ENCODE measurements around the gene PUM1. TPM values are rescaled to one million over a fixed set of nuclear protein-coding genes. Genes with fewer than 3 reads are reported as not detected.

The PUM1 gene
- total and polyA plus RNA-seq, 8 donors: 12.9 to 126 (median 78.5) TPM

DNA sequence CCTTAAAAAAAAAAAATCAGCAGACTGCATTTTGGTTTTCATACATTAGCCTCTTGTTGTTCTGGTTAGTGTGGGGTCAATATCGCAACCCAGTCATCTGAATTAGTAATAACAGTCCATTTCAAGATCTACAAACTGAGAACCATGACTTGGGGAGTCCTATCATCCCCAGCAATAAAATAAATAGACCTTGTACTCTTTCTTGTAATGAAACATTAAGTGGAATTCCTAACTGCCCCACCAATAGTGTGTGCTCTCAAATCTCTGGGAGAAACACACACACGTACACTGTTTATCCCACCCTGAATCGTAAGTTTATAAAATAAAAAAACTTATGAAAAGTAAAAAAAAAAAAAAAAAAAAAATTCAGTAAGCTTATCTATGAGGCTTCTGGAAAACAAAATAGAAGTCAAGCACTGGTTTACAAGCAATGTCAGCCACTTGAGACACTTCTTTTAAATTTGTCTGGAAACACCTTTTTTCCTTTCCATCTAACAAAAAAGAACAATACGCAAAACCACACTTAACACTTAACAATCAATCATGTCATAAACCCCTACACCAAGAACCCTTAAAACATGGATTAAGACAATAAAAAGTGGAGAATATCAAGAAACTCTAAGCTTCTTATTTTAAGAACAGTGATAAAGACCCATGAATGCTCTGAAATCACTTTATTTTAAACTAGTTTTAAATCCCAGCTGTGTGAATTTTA is 53.1 kb downstream of the PUM1 start:
- Histone ChIP-seq H3K9me3 (no peaks in the 10 kb centered on the region), H3K27ac (no peak overlapping the region), H3K36me3 (peaks cover 0 to 11% (median 0%) of the 10 kb centered on the region in 4 donors), H3K4me1 (peaks cover 18 to 90% (median 62%) of the 10 kb centered on the region in 4 donors), H3K4me3 (no peak overlapping the region), H3K27me3 (no peaks in the 10 kb centered on the region)
- intact Hi-C loops (cut with DNase I; ENCODE audit: low total_unique reads): no loop called here
- 79 to 87% (median 81%) methylated on average over 4 of the region's 4 CpGs for WGBS, 5 donors
- no peak for TF ChIP-seq POLR2A (IDR thresholded peaks at IDR 0.05)
- TF ChIP-seq, protein P1, sequence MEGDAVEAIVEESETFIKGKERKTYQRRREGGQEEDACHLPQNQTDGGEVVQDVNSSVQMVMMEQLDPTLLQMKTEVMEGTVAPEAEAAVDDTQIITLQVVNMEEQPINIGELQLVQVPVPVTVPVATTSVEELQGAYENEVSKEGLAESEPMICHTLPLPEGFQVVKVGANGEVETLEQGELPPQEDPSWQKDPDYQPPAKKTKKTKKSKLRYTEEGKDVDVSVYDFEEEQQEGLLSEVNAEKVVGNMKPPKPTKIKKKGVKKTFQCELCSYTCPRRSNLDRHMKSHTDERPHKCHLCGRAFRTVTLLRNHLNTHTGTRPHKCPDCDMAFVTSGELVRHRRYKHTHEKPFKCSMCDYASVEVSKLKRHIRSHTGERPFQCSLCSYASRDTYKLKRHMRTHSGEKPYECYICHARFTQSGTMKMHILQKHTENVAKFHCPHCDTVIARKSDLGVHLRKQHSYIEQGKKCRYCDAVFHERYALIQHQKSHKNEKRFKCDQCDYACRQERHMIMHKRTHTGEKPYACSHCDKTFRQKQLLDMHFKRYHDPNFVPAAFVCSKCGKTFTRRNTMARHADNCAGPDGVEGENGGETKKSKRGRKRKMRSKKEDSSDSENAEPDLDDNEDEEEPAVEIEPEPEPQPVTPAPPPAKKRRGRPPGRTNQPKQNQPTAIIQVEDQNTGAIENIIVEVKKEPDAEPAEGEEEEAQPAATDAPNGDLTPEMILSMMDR (IDR thresholded peaks at IDR 0.05): no peak
- no peak for TF ChIP-seq EP300 (IDR thresholded peaks at IDR 0.05)
- TF ChIP-seq POLR2AphosphoS5 (IDR thresholded peaks at IDR 0.05): no peak
- DNase-seq: no peak

GRCh38 chr1:31011719-31012118 is 53.8 kb downstream of the PUM1 start:
- Histone ChIP-seq H3K27ac (no peak overlapping the region), H3K9me3 (no peaks in the 10 kb centered on the region), H3K36me3 (peaks cover 0 to 13% (median 1%) of the 10 kb centered on the region in 4 donors), H3K4me1 (peaks cover 18 to 89% (median 62%) of the 10 kb centered on the region in 4 donors), H3K27me3 (no peaks in the 10 kb centered on the region), H3K4me3 (no peak overlapping the region)
- intact Hi-C loops (cut with DNase I; ENCODE audit: low total_unique reads): no loop called here
- no peak for DNase-seq
- 97 to 100% (median 98%) methylated on average over 1 of the region's 1 CpG for WGBS, 5 donors
- no peak for TF ChIP-seq EP300 (IDR thresholded peaks at IDR 0.05)

GRCh38 chr1:31010086-31010989 is 55.2 kb downstream of the PUM1 start:
- DNase-seq: no peak

DNA sequence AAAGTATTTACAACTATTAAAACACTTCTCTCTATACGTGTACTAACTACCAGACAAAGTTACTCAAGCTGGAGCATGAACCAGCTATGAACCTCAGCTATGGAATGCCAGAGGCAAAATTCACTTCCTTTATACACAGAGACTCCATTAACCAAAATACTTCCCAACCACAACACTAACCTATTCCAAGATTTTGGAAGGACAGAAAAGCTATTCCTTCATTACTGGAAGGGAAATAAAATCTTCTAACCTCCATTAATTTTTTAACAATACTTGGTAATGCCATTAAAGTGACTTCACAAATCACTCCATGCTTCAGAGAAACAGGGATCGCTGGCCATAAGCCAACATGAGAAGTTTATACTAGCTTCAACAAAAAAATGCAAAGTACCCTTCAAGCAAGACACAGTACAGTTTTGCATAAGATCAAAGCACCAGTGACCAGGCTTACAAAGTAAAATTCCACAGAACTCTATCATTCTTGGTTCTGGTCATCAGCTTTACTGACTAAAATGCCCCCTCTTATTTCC is 58.0 kb downstream of the PUM1 start:
- Histone ChIP-seq H3K36me3 (peaks cover 4 to 43% (median 37%) of the 10 kb centered on the region in 4 donors), H3K4me3 (no peak overlapping the region), H3K27ac (peak overlapping the region in 1 of 5 donors; percentile 4), H3K4me1 (peaks cover 18 to 75% (median 45%) of the 10 kb centered on the region in 4 donors), H3K9me3 (no peaks in the 10 kb centered on the region), H3K27me3 (no peaks in the 10 kb centered on the region)
- TF ChIP-seq, protein P1 (IDR thresholded peaks at IDR 0.05): no peak
- TF ChIP-seq EP300 (IDR thresholded peaks at IDR 0.05) (no peak), POLR2AphosphoS5 (IDR thresholded peaks at IDR 0.05) (no peak), POLR2A (IDR thresholded peaks at IDR 0.05) (no peak)
- intact Hi-C loops (cut with DNase I; ENCODE audit: low total_unique reads): no loop called here
- peak in 1 of 2 donors; percentile 42 for DNase-seq
- WGBS, 5 donors: 55 to 71% (median 56%) methylated on average over 2 of the region's 2 CpGs

More at GRCh38 chr1:31010086-31010989, 55.2 kb downstream of the PUM1 start:
- H3K9me3 ChIP-seq: no peaks in the 10 kb centered on the region
- H3K4me1 ChIP-seq: peaks cover 18 to 87% (median 60%) of the 10 kb centered on the region in 4 donors
- peaks cover 0 to 20% (median 15%) of the 10 kb centered on the region in 4 donors for H3K36me3 ChIP-seq
- no peak overlapping the region for H3K27ac ChIP-seq
- no peaks in the 10 kb centered on the region for H3K27me3 ChIP-seq
- TF ChIP-seq POLR2AphosphoS5 (IDR thresholded peaks at IDR 0.05): no peak
- TF ChIP-seq, protein P1 (IDR thresholded peaks at IDR 0.05): no peak
- TF ChIP-seq POLR2A (IDR thresholded peaks at IDR 0.05): no peak
- TF ChIP-seq EP300 (IDR thresholded peaks at IDR 0.05): no peak
- WGBS, 5 donors: 45 to 66% (median 52%) methylated on average over 5 to 6 of the region's 6 CpGs
- intact Hi-C loops (cut with DNase I; ENCODE audit: low total_unique reads): no loop called here
- H3K4me3 ChIP-seq: no peak overlapping the region
